Neural progenitor cell (in vitro differentiated cells): ENCODE measurements around the gene THAP4. TPM values are rescaled to one million over a fixed set of nuclear protein-coding genes. Genes with fewer than 3 reads are reported as not detected.

Source experiments
- DNase-seq: peaks from one replicate; pipeline ENCODE4 v3.0.0-alpha.2; 2016; ENCODE audit warnings: low spot score
- H2AFZ ChIP-seq: fragments of 200-600 bp; sonication (generic); replicated peaks from 2 replicates; pipeline ENCODE4 v1.6.1; 2016; ENCODE audit warnings: antibody characterized with exemption
- H3F3A ChIP-seq: fragments of 200-600 bp; sonication (generic); 2 replicates; pipeline ENCODE4 v1.6.1; 2016; ENCODE audit warnings: antibody characterized with exemption, low read depth
- H3K27ac ChIP-seq: fragments of 200-600 bp; sonication (generic); 2 replicates; pipeline ENCODE4 v1.5.1; 2016; ENCODE audit warnings: mild to moderate bottlenecking
- H3K27me3 ChIP-seq: fragments of 200-600 bp; sonication (generic); 2 replicates; pipeline ENCODE4 v1.6.1; 2016; ENCODE audit warnings: mild to moderate bottlenecking, moderate library complexity
- H3K36me3 ChIP-seq: fragments of 200-600 bp; sonication (generic); 2 replicates; pipeline ENCODE4 v1.5.1; 2016
- H3K4me1 ChIP-seq: fragments of 200-600 bp; sonication (generic); 2 replicates; pipeline ENCODE4 v1.6.1; 2016; ENCODE audit warnings: mixed run types
- H3K4me2 ChIP-seq: fragments of 200-600 bp; sonication (generic); 2 replicates; pipeline ENCODE4 v1.6.1; 2016
- H3K4me3 ChIP-seq: fragments of 200-600 bp; sonication (generic); 2 replicates; pipeline ENCODE4 v1.5.1; 2016
- H3K79me2 ChIP-seq: fragments of 200-600 bp; sonication (generic); 2 replicates; pipeline ENCODE4 v1.6.1; 2016; ENCODE audit warnings: low read depth
- H3K9ac ChIP-seq: fragments of 200-600 bp; sonication (generic); 2 replicates; pipeline ENCODE4 v1.6.1; 2016
- H3K9me3 ChIP-seq: fragments of 200-600 bp; sonication (generic); 2 replicates; pipeline ENCODE4 v1.5.1; 2016; ENCODE audit warnings: low read depth
- H4K20me1 ChIP-seq: fragments of 200-600 bp; sonication (generic); 2 replicates; pipeline ENCODE4 v1.6.1; 2016; ENCODE audit warnings: low read depth
- H3K27ac Mint-ChIP-seq: 3 replicates; pipeline ENCODE4 v1.8.0; 2021; ENCODE audit warnings: mixed read lengths
- H3K27me3 Mint-ChIP-seq: 2 replicates; pipeline ENCODE4 v1.8.0; 2022; ENCODE audit warnings: low read depth, mild to moderate bottlenecking, inconsistent platforms, moderate library complexity, mixed read lengths; ENCODE audit not compliant: insufficient read depth
- H3K36me3 Mint-ChIP-seq: 3 replicates; pipeline ENCODE4 v1.8.0; 2021; ENCODE audit warnings: mixed read lengths
- H3K4me1 Mint-ChIP-seq: 3 replicates; pipeline ENCODE4 v1.8.0; 2021; ENCODE audit warnings: mixed read lengths
- H3K4me3 Mint-ChIP-seq: 3 replicates; pipeline ENCODE4 v1.8.0; 2021; ENCODE audit warnings: mild to moderate bottlenecking, moderate library complexity, mixed read lengths
- H3K9me3 Mint-ChIP-seq: 3 replicates; pipeline ENCODE4 v1.8.0; 2020; ENCODE audit warnings: mixed read lengths
- EZH2 ChIP-seq: fragments of 200-600 bp; sonication (generic); IDR thresholded peaks from 2 replicates; pipeline ENCODE4 v1.6.1; 2017; ENCODE audit warnings: antibody characterized with exemption, mild to moderate bottlenecking, moderate library complexity
- EZH2phosphoT487 ChIP-seq: fragments of 200-600 bp; sonication (generic); IDR thresholded peaks from 2 replicates; pipeline ENCODE4 v1.6.1; 2017; ENCODE audit warnings: antibody characterized with exemption
- total RNA-seq: library from RNA; depleted of rRNA; stranded (reverse); fragments of >200 nt; gene quantifications from 2 replicates; pipeline ENCODE4 v1.2.3, GENCODE V29; 2015; ENCODE audit warnings: low replicate concordance
- TF ChIP-seq, protein P1 (sequence below): fragments of 200-600 bp; sonication (generic); IDR thresholded peaks from 2 replicates; pipeline ENCODE4 v1.5.1; 2017; ENCODE audit warnings: antibody characterized with exemption, mild to moderate bottlenecking

THAP4 gene
- total RNA-seq, 1 donor from 2014 or later = 25.6 TPM

DNA sequence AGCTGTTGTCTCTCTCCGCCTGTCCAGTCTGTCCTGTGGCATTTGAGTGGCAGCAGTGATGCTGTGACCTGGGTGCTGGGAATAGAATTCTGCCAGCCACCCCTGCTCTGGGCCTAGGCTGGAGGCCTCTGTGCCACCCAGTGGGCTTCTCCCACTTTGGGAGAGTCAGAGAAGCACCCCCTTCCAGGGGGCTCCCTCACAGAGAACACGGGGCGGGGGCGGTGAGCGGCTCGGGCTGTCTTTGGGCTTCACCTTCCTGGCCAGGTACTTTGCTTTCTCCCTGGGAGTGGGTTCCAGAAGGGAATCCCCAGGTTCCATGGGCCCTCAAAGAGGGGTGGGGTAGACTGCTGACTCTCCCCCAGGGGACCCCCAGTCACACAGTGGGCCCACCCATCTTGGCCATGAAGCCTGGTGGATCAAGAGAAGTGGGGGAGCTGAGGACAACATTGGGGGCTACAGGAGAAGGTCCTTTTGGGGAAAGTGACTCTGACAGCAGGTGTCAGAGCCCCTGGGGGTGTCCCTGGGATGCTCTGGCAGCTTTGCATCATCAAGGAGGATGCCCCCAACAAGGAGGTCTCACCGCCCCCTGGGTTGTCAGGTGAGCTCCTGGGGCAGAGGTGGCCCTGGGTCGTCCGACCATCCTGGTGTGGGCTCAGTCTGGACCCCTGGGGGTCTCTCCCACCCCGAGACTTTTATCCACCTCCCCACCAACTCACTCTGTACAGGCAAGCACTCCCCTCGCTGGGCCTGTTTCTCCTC, 97.2 kb downstream of the THAP4 start:
- H3K4me3 Mint-ChIP-seq = no peak overlapping the region

DNA sequence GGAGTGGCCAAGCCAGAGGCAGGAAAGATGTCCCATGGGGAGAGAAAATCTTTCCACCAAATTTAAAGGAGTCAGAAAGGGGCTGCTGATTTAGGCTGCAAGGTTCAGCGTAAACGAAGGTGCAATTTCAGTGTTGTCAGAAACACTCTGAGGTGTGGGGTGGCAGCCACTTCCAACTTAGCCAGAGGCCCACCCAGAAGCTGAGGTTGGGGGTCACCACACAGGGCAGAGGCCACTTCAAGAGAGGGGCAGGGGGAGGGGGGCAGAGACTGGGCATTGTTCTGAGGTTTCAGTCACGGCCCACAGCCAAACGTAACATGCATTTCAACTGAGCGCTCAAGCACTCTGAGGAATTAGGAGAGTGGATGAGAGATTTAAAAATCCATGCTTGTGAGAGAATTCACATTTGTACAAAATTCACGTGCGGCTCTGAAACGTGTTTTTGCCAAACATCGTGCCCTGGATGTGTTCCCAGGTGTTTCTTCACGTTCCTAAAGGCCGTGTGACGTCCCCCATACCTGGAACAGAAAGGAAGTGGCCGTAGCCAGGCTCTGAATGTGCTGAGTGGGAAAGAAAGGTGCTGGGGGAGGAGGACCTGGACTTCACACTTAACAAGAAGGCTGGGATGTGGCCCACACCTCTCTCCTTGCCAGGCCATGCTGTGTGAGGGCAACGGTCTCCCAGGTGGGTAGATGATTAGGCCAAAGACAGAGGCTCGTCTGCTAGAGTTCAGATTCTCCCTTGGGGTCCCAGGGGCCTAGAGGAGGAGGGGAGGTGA, 97.9 kb downstream of the THAP4 start:
- no peaks in the 10 kb centered on the region for H3K36me3 Mint-ChIP-seq
- peaks cover 35% of the 10 kb centered on the region for H3K4me1 Mint-ChIP-seq
- no peak overlapping the region for H3K4me3 Mint-ChIP-seq
- Histone ChIP-seq H3K4me3 (no peak overlapping the region), H2AFZ (no peak overlapping the region), H3K9ac (no peak overlapping the region), H4K20me1 (no peaks in the 10 kb centered on the region), H3K4me1 (peaks cover 13% of the 10 kb centered on the region), H3K27ac (no peak overlapping the region), H3K4me2 (no peak overlapping the region), H3K9me3 (no peaks in the 10 kb centered on the region), H3K36me3 (no peaks in the 10 kb centered on the region), H3F3A (no peaks in the 10 kb centered on the region), H3K27me3 (peaks cover 68% of the 10 kb centered on the region), H3K79me2 (no peaks in the 10 kb centered on the region)
- H3K9me3 Mint-ChIP-seq = peaks cover 2% of the 10 kb centered on the region
- peaks cover 24% of the 10 kb centered on the region for H3K27me3 Mint-ChIP-seq
- no peak for DNase-seq
- no peak overlapping the region for H3K27ac Mint-ChIP-seq
- TF ChIP-seq EZH2phosphoT487 (no peak), EZH2 (no peak)
- TF ChIP-seq, protein P1, sequence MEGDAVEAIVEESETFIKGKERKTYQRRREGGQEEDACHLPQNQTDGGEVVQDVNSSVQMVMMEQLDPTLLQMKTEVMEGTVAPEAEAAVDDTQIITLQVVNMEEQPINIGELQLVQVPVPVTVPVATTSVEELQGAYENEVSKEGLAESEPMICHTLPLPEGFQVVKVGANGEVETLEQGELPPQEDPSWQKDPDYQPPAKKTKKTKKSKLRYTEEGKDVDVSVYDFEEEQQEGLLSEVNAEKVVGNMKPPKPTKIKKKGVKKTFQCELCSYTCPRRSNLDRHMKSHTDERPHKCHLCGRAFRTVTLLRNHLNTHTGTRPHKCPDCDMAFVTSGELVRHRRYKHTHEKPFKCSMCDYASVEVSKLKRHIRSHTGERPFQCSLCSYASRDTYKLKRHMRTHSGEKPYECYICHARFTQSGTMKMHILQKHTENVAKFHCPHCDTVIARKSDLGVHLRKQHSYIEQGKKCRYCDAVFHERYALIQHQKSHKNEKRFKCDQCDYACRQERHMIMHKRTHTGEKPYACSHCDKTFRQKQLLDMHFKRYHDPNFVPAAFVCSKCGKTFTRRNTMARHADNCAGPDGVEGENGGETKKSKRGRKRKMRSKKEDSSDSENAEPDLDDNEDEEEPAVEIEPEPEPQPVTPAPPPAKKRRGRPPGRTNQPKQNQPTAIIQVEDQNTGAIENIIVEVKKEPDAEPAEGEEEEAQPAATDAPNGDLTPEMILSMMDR = no peak

More for the DNA sequence above, 97.2 kb downstream of the THAP4 start:
- Histone ChIP-seq H2AFZ (no peak overlapping the region), H3K79me2 (no peaks in the 10 kb centered on the region), H3K4me3 (no peak overlapping the region), H3K4me1 (peaks cover 13% of the 10 kb centered on the region), H3K27ac (no peak overlapping the region), H3K9me3 (no peaks in the 10 kb centered on the region), H3K27me3 (peaks cover 68% of the 10 kb centered on the region), H3K4me2 (no peak overlapping the region), H3F3A (no peaks in the 10 kb centered on the region), H3K36me3 (no peaks in the 10 kb centered on the region), H3K9ac (no peak overlapping the region), H4K20me1 (no peaks in the 10 kb centered on the region)
- Mint-ChIP-seq H3K27me3 (peaks cover 21% of the 10 kb centered on the region), H3K27ac (no peak overlapping the region), H3K4me1 (peaks cover 28% of the 10 kb centered on the region), H3K9me3 (peaks cover 2% of the 10 kb centered on the region), H3K36me3 (no peaks in the 10 kb centered on the region)
- DNase-seq = no peak
- no peak for TF ChIP-seq EZH2
- TF ChIP-seq EZH2phosphoT487 = no peak
- TF ChIP-seq, protein P1 = no peak

DNA sequence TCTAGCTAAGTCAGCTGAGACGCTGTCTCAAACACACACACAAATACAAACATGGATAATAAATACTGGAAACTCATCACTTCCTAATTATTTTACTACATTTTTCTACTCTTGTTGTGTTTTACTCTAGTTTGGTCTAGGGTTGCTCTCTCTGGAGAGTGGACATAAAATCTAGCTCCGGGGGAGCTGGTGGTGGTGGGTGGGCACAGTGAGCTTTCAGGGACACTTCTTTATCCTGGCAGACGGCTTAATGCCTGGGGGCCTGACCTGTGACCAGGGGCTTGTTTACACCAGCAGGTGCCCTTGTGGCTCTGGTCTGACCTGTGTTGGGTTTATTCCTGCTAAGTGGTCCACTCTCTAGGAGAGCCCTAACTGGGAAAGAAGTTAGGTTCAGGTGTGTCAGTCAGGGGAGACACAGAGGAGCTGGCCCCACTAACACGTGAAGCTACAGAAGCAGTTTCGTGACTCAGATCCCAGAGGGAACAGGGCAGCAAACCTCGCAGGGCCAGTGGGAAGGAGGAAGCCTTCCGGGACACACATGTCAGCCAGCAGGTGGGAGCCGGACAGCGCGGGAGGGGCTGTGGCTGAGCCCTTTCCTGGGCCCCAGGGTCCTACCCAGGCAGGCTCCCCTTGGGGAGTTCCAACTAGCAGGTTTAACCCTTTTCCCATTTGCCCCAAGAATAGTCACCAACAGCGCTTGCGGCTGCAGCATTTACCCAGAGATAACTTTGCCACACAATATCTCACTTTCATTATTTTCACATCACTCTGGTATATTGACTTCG, 100.9 kb downstream of the THAP4 start:
- peaks cover 16% of the 10 kb centered on the region for H3K27me3 Mint-ChIP-seq
- Histone ChIP-seq H3K79me2 (no peaks in the 10 kb centered on the region), H3K4me2 (no peak overlapping the region), H3K36me3 (no peaks in the 10 kb centered on the region), H2AFZ (no peak overlapping the region), H3K9ac (no peak overlapping the region), H3K27ac (no peak overlapping the region), H3K27me3 (peaks cover 38% of the 10 kb centered on the region), H3K9me3 (no peaks in the 10 kb centered on the region), H4K20me1 (no peaks in the 10 kb centered on the region), H3F3A (no peaks in the 10 kb centered on the region), H3K4me3 (no peak overlapping the region), H3K4me1 (peaks cover 7% of the 10 kb centered on the region)
- no peak for TF ChIP-seq EZH2phosphoT487
- TF ChIP-seq EZH2 = no peak
- TF ChIP-seq, protein P1 = no peak
- H3K4me3 Mint-ChIP-seq = no peak overlapping the region
- DNase-seq = no peak
- H3K27ac Mint-ChIP-seq = no peak overlapping the region
- peaks cover 2% of the 10 kb centered on the region for H3K9me3 Mint-ChIP-seq
- H3K36me3 Mint-ChIP-seq = no peaks in the 10 kb centered on the region
- peaks cover 36% of the 10 kb centered on the region for H3K4me1 Mint-ChIP-seq
